Epidermal melanocyte (primary cell): Measurements from ENCODE around the gene UMODL1.

ENCODE experiments used
- DNase-seq: peaks from one replicate; pipeline ENCODE4 v3.0.0; 2011; ENCODE audit warnings: low spot score; ENCODE audit not compliant: insufficient read length

Gene UMODL1

DNA sequence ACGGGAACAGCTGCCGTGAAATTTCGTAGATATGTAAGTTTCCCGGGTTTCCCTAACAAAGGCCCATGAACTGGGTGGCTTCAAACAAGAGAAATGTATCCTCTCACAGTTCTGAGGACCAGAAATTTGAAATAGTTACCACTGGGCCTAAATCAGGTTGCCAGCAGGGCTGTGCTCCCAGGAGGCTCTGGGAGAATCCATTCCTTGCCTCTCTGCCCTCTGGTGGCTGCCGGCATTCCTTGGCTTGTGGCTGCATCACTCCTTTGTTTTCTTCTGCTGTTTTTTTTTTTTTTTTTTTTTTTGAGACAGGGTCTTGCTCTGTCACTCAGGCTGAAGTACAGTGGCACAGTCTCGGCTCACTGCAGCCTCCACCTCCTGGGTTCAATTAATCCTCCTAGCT lies 23.7 kb downstream of the UMODL1 start:
- DNase-seq = no peak

DNA sequence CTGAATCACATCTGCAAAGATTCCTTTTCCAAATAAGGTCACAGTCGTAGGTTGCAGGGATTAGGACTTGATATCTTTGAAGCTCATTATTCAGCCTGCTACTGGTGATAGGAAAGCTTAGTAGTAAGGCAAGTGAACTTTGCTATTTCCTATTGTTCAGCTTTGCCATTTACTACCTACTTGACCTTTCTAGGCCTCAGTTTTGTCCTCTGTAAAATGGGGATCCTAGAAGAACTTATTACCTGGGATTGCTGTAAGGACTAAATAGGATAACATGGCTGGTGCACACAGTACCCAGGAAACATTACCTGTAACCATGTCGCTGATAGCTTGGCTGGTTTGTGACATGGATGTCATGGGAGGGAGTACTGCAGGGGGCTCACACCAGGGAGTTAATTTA lies 24.5 kb downstream of the UMODL1 start:
- no peak for DNase-seq

DNA sequence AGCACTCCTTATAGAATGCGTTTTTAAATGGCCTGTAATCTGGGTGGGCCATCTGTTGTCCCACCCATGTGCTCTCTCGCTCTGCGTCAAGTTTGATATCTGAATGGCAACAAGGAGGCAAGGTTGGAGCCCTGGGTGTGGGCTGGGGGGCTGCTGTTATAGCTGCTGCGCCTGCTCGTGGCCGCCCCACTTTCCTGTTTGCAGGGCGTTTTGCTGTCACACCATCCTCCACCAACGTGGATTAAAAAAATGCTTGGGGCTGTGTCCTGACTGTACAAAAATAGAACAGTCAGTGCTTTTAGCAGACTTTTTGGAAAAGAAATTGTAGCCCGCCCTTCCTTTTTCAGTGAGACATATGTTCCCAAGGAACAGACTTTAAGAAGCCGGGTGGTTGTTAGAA lies 25.4 kb downstream of the UMODL1 start:
- DNase-seq = no peak

DNA sequence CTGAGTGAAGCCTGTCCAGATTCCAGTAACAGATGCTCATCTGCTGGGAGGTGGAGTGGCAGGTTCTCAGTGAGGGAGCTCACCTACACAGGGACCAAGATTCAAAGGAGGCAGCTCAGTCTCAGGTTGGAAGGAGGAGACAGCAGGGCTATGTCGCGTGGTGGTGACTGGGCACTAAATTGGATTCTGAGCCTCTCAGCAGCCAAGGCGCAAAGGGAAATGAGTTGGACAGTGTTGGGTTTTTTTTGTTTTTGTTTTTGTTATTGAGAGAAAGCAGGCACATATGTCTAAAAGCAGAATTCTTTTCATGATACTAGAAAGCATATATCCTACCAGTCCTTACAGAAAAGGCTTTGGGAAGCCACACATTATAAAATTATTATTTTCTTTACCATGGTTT lies 26.2 kb downstream of the UMODL1 start:
- DNase-seq = no peak

DNA sequence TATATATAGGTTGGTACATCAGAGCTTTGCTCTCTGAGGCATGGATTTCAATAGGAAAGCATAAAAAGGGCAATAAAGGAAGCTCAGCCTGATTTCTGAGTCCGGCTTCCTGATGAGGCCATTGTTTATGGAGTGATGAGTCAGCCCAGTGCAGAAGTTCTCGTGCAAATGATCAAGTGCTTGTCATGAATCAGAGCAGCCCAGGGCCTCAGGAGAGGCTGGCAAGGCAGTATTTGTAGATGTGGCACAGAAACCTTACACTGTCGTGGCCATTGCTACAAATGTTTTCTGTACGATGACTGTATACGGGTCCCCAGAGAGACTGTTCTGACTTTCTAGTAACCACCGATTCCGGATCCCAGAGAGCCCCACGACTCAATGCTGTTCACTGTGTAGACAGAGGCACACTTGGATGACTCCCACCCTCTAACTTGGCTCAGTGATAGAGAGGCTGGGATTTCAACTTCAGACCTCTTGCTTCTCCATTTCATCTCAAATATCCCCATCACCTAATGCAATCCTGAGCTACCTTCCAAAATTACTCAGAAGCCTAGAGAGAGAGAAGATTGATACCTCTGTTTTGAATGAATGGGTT lies 26.8 kb downstream of the UMODL1 start:
- DNase-seq = peak; percentile 96

DNA sequence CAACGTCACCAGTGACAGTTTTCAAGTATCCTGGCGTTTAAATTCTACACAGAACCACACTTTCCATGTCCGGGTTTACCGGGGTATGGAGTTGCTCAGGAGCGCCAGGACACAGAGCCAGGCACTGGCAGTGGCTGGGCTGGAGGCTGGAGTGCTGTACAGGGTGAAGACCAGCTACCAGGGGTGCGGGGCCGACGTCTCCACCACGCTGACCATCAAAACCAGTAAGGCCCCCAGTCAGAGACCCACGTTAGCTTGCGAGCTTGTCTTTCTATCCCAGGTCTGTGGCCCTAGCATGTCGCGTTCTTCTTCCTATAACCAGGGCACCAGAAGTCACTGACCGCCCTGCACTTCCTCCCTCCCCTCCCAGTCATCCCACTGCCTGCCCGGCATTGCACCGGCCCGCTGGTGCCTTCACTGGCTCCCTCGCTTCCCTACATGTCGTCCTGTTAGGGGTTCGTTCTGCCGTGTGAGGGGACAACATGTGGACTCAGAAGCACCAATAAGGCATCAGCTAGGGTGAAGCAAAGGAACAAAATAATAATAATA lies 27.9 kb downstream of the UMODL1 start:
- DNase-seq = no peak

DNA sequence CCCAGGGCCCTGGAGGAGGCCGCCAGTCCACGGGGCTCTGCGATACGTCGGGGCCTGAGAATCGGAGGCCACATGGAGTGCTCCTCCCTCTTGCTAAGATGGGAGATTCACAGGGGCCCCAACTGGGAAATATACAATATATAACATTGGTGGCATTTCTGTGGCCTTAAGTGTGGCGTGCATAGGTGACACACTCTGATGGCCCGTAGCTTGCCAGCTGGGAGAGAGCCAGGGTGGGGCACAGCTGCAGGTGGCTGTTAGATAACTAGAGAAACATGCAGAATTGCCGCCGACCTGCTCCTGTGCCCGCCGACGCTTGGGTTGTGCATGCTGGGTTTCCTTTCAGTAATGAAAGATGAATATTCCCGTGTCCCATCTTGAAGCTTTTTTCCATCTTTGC lies 30.1 kb downstream of the UMODL1 start:
- DNase-seq = no peak

DNA sequence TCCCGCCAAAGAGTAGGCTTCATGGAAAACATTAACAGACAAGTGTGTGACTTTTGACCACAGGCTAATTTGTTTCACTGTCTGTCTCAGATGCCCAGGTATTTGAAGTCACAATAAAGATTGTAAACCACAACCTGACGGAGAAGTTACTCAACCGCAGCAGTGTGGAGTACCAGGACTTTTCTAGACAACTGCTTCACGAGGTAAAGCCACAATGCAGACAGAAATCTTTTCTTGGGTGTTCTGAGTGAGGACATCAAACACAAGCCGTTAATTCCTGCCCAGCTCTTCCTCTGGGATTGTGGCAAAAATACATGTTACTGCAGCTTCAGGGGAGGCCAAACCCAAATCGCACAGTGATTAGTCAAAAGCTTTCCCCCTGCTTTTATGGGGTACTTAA lies 31.0 kb downstream of the UMODL1 start:
- no peak for DNase-seq

DNA sequence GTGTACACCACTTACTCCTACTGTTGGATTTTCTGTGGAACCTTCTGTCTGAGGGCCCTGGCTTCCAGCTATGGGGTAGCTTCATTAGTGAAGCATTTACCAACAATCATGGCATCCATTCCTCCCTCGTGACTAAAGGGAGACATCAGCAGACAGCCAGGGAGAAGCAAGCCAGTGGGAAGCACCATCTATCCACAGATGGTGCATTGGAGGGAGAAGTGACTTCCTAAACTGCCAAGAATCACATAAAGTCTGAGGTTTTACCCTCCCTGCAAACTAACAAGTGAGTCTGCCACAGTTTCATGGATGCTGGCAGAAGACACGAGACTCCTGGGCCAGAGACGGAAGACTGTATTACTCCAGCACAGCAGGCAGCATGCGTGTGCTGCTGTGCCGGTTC lies 31.4 kb downstream of the UMODL1 start:
- no peak for DNase-seq

DNA sequence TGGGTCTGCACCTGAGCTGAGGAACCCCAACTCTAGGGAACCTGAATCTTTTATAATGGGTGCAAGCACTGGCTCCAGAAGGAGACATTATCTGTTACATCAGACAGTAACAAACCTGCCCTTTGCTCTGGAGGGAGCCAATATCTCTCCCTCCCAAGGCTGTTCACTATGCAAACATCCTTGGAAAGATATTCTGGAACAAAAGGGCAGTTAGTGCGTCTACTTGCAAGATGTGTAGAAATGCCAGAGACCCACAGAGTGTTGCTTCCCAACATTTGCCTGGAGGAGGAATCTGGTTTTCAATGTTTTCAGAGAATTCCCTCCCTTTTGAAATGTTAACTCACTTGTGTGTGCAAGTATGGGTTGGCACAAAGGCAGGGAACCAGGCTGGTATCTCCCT lies 31.9 kb downstream of the UMODL1 start:
- no peak for DNase-seq

DNA sequence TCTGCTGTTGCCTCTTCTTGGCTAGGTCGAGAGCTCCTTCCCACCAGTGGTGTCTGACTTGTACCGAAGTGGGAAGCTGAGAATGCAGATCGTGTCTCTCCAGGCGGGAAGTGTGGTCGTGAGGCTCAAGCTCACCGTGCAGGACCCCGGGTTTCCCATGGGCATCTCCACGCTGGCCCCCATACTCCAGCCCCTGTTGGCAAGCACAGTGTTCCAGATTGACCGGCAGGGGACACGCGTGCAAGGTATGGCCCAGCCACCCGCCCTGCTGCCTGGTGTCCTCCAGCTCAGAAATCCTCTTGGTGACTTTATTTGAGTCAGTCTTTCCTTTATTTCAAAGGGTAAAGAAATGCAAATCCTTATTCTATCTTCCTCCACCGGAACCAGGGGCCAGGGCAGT lies 32.7 kb downstream of the UMODL1 start:
- no peak for DNase-seq

DNA sequence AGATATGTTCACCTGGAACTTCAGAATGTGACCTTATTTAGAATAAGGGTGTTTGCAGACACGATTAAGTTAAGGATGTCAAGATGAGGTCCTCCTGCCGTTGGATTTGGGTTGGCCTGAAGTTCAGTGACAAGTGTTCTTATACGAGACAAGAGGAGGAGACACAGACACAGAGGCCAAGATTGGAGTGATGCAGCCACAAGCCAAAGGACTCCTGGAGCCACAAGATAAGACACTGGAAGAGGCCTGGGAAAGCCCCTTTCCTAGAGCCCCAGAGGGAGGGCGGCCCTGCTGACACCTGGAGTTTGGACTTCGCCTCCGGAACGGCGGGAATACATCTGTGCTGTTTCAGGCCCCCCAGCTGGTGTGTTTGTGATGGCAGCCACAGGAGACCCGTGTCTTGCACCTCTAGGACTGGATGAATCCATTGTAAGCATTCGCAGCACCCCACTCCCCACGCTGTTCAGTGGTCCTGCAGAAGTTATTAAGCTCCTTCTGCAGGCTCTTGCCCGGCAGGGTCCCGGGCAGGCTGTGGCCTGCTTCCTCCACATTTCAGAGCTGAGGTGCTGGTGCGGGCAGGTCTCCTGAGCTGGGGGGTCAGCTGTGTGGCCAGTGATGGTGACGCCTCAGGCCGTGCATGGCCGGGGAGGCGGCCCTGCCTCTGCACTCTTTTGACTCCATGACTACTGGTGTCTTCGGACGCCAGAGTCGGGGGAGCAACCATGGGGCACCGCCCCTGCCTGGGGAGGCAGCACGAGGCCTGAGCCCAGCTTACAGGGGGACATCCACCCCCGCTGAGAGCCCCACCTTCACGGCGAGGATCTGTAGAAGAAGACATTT lies 34.6 kb downstream of the UMODL1 start:
- no peak for DNase-seq

DNA sequence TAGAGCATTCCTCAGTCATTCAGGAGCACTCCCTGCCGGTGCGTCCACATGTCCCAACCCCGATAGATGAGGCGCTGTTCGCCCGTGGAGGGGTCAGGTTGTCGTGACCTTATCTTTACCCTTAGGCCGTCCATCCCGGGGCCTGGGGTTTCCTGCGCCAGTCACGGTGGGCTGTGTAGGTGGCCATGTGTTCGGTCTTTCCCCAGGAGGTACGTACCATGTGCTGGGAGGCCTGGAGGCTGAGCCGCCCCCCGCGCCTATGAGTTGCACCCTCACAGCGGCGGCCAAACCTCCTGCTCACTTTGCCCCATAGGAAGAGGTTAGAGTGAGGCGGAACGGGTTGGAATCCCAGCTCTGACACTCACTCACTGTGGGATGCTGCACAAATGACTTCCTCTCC lies 35.3 kb downstream of the UMODL1 start:
- no peak for DNase-seq

DNA sequence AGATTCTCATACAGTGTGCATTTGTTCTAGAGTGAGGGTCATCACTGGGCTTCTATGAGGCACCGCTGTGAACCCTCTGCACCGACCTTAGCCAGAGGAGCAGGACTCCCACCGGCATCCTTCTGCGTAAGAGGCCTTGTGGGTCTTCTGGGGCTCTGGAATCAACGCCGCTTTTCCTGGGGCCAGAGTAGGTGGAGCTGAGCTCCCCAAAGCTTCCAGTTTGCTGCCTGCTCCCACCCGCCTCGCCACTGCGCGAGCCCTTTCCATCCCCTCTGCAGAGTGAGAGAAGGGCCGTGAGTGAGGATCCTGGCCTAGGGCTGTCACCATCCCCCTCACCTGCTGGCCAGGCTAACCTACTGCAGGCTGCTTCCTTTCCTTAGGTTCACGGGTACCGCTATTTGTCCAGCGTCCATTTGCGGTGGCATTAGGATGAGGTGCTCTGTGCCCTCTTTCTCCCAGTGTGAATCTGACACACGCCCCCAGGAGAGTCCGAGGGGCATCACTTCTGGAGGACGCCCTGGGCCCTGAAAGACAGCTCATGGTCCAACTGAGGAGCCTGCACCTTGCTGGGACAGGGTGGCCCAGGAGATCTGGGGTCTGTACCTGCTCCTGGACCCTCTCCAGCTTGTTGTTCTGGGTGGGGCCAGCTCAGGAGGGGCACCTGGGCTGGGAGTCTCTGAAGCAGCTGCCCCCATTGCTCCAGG lies 36.2 kb downstream of the UMODL1 start:
- DNase-seq = no peak

DNA sequence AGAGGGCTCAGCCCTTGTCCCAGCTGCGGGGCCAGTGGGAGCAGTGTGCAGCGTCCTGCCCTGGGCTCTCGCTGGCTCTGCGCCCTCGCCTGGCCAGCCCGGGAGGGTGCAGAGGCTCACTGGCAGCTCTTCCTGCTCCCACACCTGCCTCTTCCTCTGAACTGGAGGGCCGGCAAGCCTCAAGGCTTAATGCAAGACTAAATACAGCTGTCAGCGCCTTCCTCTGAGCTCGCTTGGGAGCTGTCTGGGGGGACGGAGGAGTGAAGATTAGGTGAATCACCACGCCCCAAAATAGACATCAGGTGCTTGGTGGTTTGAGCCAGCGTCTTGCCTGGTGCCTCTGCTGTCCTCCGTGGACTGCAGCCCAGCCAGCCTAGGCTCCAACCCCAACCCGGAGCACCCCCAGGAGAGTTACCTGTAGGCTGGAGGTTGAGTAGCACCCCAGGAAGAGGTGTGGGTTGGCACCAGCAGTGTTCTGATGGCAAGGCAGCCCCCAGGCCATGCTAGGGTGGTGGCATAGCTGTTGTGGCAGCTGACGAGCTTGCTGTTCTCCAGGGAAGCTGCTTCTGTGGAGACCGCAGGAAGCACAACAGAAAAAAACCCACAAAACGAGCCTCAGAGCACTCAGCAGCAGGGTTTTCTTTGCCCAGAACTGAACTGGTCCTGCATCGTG lies 36.9 kb downstream of the UMODL1 start:
- peak; percentile 89 for DNase-seq

DNA sequence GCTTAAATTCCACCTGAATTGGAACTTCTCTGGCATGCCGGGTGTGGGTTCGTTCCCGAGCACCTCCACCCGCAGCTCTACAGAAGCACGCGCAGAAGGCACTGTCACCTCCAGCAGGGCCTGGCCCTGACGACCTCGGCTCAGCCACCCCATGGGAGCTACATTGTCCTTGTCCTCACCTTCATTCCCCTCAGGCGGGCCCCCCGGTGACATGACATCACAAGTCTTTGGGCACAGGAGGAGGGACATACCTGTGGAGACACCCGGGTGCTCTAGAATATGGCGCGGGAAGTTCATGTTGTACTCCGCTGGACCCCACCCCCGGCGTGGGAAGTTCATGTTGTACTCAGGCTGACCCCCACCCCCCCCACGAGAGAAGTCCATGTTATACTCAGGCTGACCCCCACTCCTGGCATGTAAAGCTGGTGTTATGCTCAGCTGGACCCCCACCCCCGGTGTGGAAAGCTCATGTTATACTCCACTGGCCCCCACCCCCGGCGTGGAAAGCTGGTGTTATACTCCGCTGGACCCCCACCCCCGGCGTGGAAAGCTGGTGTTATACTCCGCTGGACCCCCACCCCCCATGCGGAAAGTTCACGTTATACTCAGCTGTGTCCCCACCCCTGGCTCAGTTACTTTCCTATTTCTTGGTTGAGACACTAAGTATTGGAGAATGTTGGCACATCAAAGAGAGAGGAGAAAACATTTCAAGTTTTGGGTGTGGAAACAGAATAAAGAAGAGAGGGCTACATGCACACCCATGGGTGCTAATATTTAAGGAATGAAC lies 37.6 kb downstream of the UMODL1 start:
- DNase-seq = no peak

DNA sequence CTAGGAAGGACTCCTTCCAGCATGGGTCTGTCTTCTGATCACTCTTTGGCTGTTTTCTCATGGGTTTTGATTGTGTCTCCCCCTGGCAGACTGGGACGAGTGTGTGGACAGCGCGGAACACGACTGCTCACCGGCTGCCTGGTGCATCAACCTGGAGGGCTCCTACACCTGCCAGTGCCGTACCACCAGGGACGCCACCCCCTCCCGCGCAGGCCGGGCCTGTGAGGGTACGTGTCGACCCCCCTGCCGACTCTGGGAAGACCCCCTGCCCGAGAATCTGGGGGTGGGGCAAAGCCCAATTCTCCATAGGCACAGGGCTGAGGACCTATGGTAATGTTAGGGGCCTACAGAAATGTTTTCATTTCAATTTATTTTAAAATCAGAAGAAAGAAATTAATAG lies 38.4 kb downstream of the UMODL1 start:
- no peak for DNase-seq

DNA sequence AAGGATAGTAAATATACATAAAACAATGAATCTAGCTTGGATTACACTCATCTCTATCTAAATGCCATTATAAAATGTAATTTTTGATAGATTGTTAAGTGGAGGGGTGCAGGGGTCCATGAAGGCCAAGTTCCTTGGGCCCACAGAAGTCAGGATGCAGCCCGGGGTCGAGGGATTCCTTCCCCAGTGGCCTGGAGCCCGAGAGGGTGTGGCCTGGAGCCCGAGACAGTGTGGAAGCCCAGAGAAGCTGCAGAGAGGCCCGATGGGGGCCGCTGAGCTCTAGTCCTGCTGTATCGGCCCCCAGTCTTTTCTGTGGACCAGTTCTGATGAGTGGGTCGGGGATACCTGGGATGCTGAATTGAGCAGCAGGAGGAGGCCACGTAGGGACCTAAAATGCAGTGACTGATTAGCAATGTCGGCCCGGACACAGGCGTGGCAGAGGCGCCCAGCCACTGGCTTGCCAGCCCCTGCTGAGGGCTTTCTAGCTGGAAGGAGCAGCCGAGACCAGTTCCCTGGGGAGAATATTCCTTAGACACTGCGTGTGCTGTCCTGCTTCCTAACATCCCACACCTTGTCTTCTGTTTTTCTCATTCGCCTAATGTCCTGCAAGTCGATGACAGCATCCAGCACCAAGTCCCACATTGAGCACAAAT lies 38.9 kb downstream of the UMODL1 start:
- no peak for DNase-seq

DNA sequence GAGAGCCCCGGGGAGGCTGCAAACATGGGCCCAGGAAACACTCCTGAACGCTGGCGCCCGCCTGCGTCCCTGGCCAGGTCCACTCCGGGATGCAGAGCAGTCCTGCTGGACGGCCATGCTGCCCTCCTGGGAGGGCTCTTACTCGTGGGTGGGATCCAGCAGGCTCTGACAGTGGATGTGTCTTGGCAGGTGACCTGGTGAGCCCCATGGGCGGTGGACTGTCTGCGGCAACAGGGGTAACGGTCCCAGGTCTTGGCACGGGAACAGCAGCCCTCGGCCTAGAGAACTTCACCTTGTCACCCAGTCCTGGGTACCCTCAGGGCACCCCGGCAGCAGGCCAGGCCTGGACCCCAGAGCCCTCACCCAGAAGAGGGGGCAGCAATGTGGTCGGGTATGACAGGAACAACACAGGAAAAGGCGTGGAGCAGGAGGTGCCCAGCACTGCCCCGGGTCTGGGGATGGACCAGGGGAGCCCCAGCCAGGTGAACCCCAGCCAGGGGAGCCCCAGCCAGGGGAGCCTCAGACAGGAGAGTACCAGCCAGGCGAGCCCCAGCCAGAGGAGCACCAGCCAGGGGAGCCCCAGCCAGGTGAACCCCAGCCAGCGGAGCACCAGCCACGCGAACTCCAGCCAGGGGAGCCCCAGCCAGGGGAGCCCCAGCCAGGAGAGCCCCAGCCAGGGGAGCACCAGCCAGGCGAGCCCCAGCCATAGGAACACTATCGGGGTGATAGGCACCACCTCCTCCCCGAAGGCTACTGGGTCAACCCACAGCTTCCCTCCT lies 39.8 kb downstream of the UMODL1 start:
- DNase-seq = no peak

DNA sequence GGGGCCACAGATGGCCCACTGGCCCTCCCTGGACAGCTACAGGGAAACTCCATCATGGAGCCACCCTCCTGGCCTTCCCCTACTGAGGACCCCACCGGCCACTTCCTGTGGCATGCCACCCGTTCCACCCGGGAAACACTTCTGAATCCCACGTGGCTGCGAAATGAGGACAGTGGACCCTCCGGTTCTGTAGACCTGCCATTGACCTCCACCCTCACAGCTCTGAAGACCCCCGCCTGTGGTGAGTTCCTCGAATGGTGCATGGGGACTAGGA lies 40.3 kb downstream of the UMODL1 start:
- no peak for DNase-seq
